ENCODE measurements around the gene FCER1G.
"Not testable (repeated sequence)": the region's sequence is repeated elsewhere in the genome, so short reads cannot be mapped to it uniquely, and the experiment has no call there.

FCER1G gene

GRCh38 chr1:161235957-161236775 lies 21.1 kb downstream of the FCER1G start:
- no peak for DNase-seq

GRCh38 chr1:161238039-161238473 lies 23.0 kb downstream of the FCER1G start, which contains the start of gene NR1I3:
NR1I3 (minus strand) TSS chr1:161238203; CDS start chr1:161236565, 1,638 bp downstream.
- no peak for DNase-seq

- no peak for DNase-seq
These were observed 26.6 kb downstream of the FCER1G start for GRCh38 chr1:161241682-161242081.

GRCh38 chr1:161242313-161242712 lies 27.2 kb downstream of the FCER1G start:
- DNase-seq: no peak

- no peak for DNase-seq
These were observed 29.8 kb downstream of the FCER1G start for GRCh38 chr1:161244888-161245287.

GRCh38 chr1:161250100-161250499 lies 35.0 kb downstream of the FCER1G start:
- not testable (repeated sequence) for DNase-seq

GRCh38 chr1:161250829-161251228 lies 35.7 kb downstream of the FCER1G start:
- no peak for DNase-seq

GRCh38 chr1:161251579-161251978 lies 36.5 kb downstream of the FCER1G start:
- DNase-seq: no peak

GRCh38 chr1:161255302-161255701 lies 40.2 kb downstream of the FCER1G start:
- DNase-seq: not testable (repeated sequence)

- DNase-seq: not testable (repeated sequence)
These were observed 40.9 kb downstream of the FCER1G start for GRCh38 chr1:161255955-161256520.

GRCh38 chr1:161257109-161257508 lies 42.0 kb downstream of the FCER1G start:
- not testable (repeated sequence) for DNase-seq

GRCh38 chr1:161258439-161259344 lies 43.6 kb downstream of the FCER1G start, which contains the start of gene PCP4L1:
PCP4L1 (plus strand) TSS chr1:161258745; CDS start chr1:161258975, 230 bp downstream.
- no peak for DNase-seq

GRCh38 chr1:161259345-161259702 lies 44.2 kb downstream of the FCER1G start:
- DNase-seq: no peak

- DNase-seq: no peak
These were observed 44.7 kb downstream of the FCER1G start for GRCh38 chr1:161259765-161260164.

GRCh38 chr1:161260376-161261260 lies 45.5 kb downstream of the FCER1G start:
- no peak for DNase-seq

GRCh38 chr1:161261261-161262235 lies 46.5 kb downstream of the FCER1G start:
- DNase-seq: no peak

GRCh38 chr1:161265305-161265704 lies 50.2 kb downstream of the FCER1G start:
- no peak for DNase-seq

- no peak for DNase-seq
These were observed 51.1 kb downstream of the FCER1G start for GRCh38 chr1:161266202-161266601.

- DNase-seq: no peak
These were observed 51.7 kb downstream of the FCER1G start for GRCh38 chr1:161266836-161267235.

GRCh38 chr1:161267321-161267720 lies 52.2 kb downstream of the FCER1G start:
- DNase-seq: no peak

Data from 8988T (cell line).